HepG2 (cell line): ENCODE data around the gene WDR18. TPM values are rescaled to one million over a fixed set of nuclear protein-coding genes. Genes with fewer than 3 reads are reported as not detected.

Source experiments
- ATAC-seq: fragments of 200-7000 bp; cut with Tn5 transposase; 3 replicates; pipeline ENCODE4 v1.9.1; 2020; ENCODE audit warnings: mild to moderate bottlenecking, moderate library complexity
- BruUV-seq: library from RNA; stranded (reverse); fragments of 400-500 nt; replicated peaks from 2 replicates; lab custom pipeline; 2021; lab: Mats Ljungman, UMichigan
- CTCF ChIA-PET: fragments of 300-600 bp; formaldehyde crosslinking; extraction: SDS; loops from one replicate; lab custom pipeline; 2021; ENCODE audit warnings: low total read pairs, inconsistent platforms, low intra/inter-chr PET ratio; lab: Yijun Ruan, JAX
- POLR2A ChIA-PET: fragments of 350-600 bp; sonication (Branson Sonifier 250); formaldehyde crosslinking; loops from one replicate; lab custom pipeline; 2020; ENCODE audit warnings: antibody characterized with exemption, inconsistent platforms; lab: Yijun Ruan, JAX
- DNase-seq: peaks from one replicate; pipeline ENCODE4 v3.0.0-alpha.2; 2015; ENCODE audit warnings: low spot score
- FAIRE-seq: peaks from 3 replicates; lab custom pipeline; 2011; peaks lifted over from hg19 to GRCh38; lab: Jason Lieb, UNC
- H2AFZ ChIP-seq: one replicate; pipeline ENCODE4 v1.6.1; 2011; ENCODE audit warnings: low read length, inconsistent platforms
- H3K27ac ChIP-seq: fragments of 300-600 bp; 3 replicates; pipeline ENCODE4 v1.8.0; 2011; ENCODE audit warnings: mixed run types, mild to moderate bottlenecking, mixed read lengths, low read length, inconsistent platforms; ENCODE audit not compliant: insufficient read depth; ENCODE audit errors: extremely low read length
- H3K27me3 ChIP-seq, 2 experiments: fragments of 200-600 bp in 1 of 2; 2 replicates in 1 of 2; 3 replicates in 1 of 2; pipeline versions ENCODE4 v1.6.0 to v1.8.0; 2011; ENCODE audit warnings: low read length in 2 of 2, mild to moderate bottlenecking in 2 of 2, moderate library complexity in 2 of 2, inconsistent platforms in 1 of 2; ENCODE audit not compliant: insufficient read depth in 2 of 2, control insufficient read depth in 1 of 2
- H3K36me3 ChIP-seq, 2 experiments: fragments of 200-600 bp in 1 of 2; replicated peaks in 1 of 2; 2 replicates in 1 of 2; 3 replicates in 1 of 2; pipeline versions ENCODE4 v1.5.1 to v1.8.0; 2011; ENCODE audit warnings: low read length in 2 of 2, inconsistent platforms in 1 of 2; ENCODE audit not compliant: insufficient read depth in 2 of 2, control insufficient read depth in 1 of 2
- H3K4me1 ChIP-seq: 2 replicates; pipeline ENCODE4 v1.5.1; 2012; ENCODE audit warnings: low read length, inconsistent platforms; ENCODE audit not compliant: insufficient read depth
- H3K4me2 ChIP-seq: 2 replicates; pipeline ENCODE4 v1.6.0; 2011; ENCODE audit warnings: low read depth, low read length, inconsistent platforms
- H3K4me3 ChIP-seq, 3 experiments: fragments of 200-600 bp in 1 of 3; sonication (generic), shearing (Covaris generic) in 1 of 3; replicated peaks in 1 of 3; 2 replicates each; pipeline ENCODE4 v1.5.1; 2011 to 2016; ENCODE audit warnings: low read length in 3 of 3, inconsistent platforms in 2 of 3, low read depth in 2 of 3, mild to moderate bottlenecking in 2 of 3, control low read depth in 1 of 3, mixed read lengths in 1 of 3; ENCODE audit not compliant: insufficient read depth in 1 of 3
- H3K79me2 ChIP-seq: one replicate; pipeline ENCODE4 v1.6.1; 2011; ENCODE audit warnings: low read length, inconsistent platforms; ENCODE audit not compliant: insufficient read depth
- H3K9ac ChIP-seq: 2 replicates; pipeline ENCODE4 v1.6.0; 2011; ENCODE audit warnings: mild to moderate bottlenecking, low read depth, low read length, inconsistent platforms; ENCODE audit not compliant: insufficient read depth
- H3K9me3 ChIP-seq: 2 replicates; pipeline ENCODE4 v1.5.1; 2012; ENCODE audit warnings: mild to moderate bottlenecking, low read length
- H4K20me1 ChIP-seq: 2 replicates; pipeline ENCODE4 v1.6.0; 2011; ENCODE audit warnings: inconsistent platforms, mild to moderate bottlenecking, low read length, moderate library complexity; ENCODE audit not compliant: insufficient read depth
- CEBPG ChIP-seq: IDR thresholded peaks from 2 replicates; pipeline ENCODE4 v1.6.1; 2016
- GATAD2A ChIP-seq: IDR thresholded peaks from 2 replicates; pipeline ENCODE4 v1.6.1; 2016
- MEIS2 ChIP-seq: sonication (generic); formaldehyde crosslinking; IDR thresholded peaks from 2 replicates; pipeline ENCODE4 v1.9.0; 2021; ENCODE audit warnings: mild to moderate bottlenecking, missing genetic modification reagents
- SAP130 ChIP-seq: IDR thresholded peaks from 2 replicates; pipeline ENCODE4 v1.6.1; 2016; ENCODE audit warnings: low read depth
- TBX2 ChIP-seq: sonication (generic); formaldehyde crosslinking; IDR thresholded peaks from 2 replicates; pipeline ENCODE4 v1.5.0; 2020; ENCODE audit warnings: missing genetic modification reagents, mild to moderate bottlenecking, borderline replicate concordance
- ZMYM3 ChIP-seq: sonication (generic); formaldehyde crosslinking; IDR thresholded peaks from 2 replicates; pipeline ENCODE4 v1.5.1; 2020; ENCODE audit warnings: mild to moderate bottlenecking, missing genetic modification reagents
- ZNF18 ChIP-seq: sonication (generic); formaldehyde crosslinking; IDR thresholded peaks from 2 replicates; pipeline ENCODE4 v1.8.0; 2022; ENCODE audit warnings: mild to moderate bottlenecking, missing genetic modification reagents; ENCODE audit not compliant: insufficient replicate concordance
- ZNF335 ChIP-seq: sonication (generic); formaldehyde crosslinking; IDR thresholded peaks from 2 replicates; pipeline ENCODE4 v1.4.0; 2020; ENCODE audit warnings: missing genetic modification reagents
- ZNF790 ChIP-seq: sonication (generic); formaldehyde crosslinking; IDR thresholded peaks from 2 replicates; pipeline ENCODE4 v1.8.0; 2022; ENCODE audit warnings: missing genetic modification reagents, mild to moderate bottlenecking, borderline replicate concordance
- WGBS: methylation state at CpG from one replicate; pipeline ENCODE4 v1.1.6; 2017; ENCODE audit warnings: low lambda C conversion rate; 5-methylcytosine and 5-hydroxymethylcytosine counted together
- in situ Hi-C: cut with HindIII; loops from 2 replicates; pipeline ENCODE4 v1.10.0; 2017; ENCODE audit warnings: low pct_unique_long_range_greater_than_20kb; ENCODE audit not compliant: extremely low pct_ligation_motif_present
- intact Hi-C: fragments of 100-400 bp; cut with micrococcal nuclease; formaldehyde crosslinking; loops from one replicate; pipeline ENCODE4 v1.10.0; 2022; ENCODE audit not compliant: unreplicated experiment
- polyA plus RNA-seq, 8 experiments: library from polyadenylated mRNA; depleted of rRNA in 3 of 8; stranded (reverse) in 7 of 8; unstranded in 1 of 8; fragments of >200 nt; fragmentation: Illumina TruSeq in 4 of 8; extraction: Trizol in 4 of 8; gene quantifications; 2 replicates each; pipeline versions ENCODE4 v1.2.1 to v1.2.3, GENCODE V29; 2011 to 2016; ENCODE audit warnings: low read depth in 4 of 8, missing spikeins in 1 of 8, mixed read lengths in 1 of 8; ENCODE audit not compliant: insufficient read depth in 1 of 8
- total RNA-seq, 5 experiments: library from RNA; depleted of rRNA; stranded (reverse); fragments of >200 nt; fragmentation: Illumina TruSeq; extraction: Trizol; gene quantifications; 2 replicates each; pipeline ENCODE4 v1.2.3, GENCODE V29; 2016; ENCODE audit warnings: low read depth in 1 of 5
- TF ChIP-seq, protein P1 (sequence below): sonication (generic); formaldehyde crosslinking; IDR thresholded peaks from 2 replicates; pipeline ENCODE4 v1.4.0; 2020; ENCODE audit warnings: missing genetic modification reagents
- TF ChIP-seq, protein P2 (sequence below): sonication (generic); formaldehyde crosslinking; IDR thresholded peaks from 2 replicates; pipeline ENCODE4 v1.4.0; 2020; ENCODE audit warnings: missing genetic modification reagents
- TF ChIP-seq, protein P3 (sequence below): sonication (generic); formaldehyde crosslinking; IDR thresholded peaks from 2 replicates; pipeline ENCODE4 v1.8.1; 2022; ENCODE audit warnings: low read depth, mild to moderate bottlenecking, missing genetic modification reagents

Gene WDR18
- total and polyA plus RNA-seq, 2 of the 13 experiments (the other 11 are each of a cell fraction or from before 2014, with no cell fraction given): 36.4 to 47.6 TPM

DNA sequence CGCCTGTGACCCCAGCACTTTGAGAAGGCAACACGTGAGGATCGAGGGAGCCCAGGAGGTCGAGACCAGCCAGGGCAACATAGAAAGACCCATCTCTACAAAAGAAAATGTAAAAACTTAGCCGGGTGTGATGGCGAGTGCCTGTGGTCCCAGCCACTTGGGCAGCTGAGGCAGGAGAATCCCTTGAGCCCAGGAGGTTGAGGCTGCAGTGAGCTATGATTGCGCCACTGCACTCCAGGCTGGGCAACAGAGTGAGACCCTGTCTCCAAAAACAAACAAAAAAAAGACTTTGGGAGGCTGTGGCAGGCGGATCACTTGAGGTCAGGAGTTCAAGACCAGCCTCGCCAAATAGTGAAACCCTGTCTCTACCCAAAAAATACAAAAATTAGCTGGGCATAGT lies 26.6 kb upstream of the WDR18 start (continued):
- TF ChIP-seq, protein P1, sequence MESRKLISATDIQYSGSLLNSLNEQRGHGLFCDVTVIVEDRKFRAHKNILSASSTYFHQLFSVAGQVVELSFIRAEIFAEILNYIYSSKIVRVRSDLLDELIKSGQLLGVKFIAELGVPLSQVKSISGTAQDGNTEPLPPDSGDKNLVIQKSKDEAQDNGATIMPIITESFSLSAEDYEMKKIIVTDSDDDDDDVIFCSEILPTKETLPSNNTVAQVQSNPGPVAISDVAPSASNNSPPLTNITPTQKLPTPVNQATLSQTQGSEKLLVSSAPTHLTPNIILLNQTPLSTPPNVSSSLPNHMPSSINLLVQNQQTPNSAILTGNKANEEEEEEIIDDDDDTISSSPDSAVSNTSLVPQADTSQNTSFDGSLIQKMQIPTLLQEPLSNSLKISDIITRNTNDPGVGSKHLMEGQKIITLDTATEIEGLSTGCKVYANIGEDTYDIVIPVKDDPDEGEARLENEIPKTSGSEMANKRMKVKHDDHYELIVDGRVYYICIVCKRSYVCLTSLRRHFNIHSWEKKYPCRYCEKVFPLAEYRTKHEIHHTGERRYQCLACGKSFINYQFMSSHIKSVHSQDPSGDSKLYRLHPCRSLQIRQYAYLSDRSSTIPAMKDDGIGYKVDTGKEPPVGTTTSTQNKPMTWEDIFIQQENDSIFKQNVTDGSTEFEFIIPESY: peak; percentile 75
- TF ChIP-seq CEBPG (CRISPR knock-in tag) (peak; percentile 53), ZMYM3 (CRISPR knock-in tag) (0 out of 2 replicates have a peak, but pooled peaks have one; percentile 56)

GRCh38 chr19:958967-959855 lies 24.9 kb upstream of the WDR18 start:
- DNase-seq: peak; percentile 59
- no peak for FAIRE-seq
- TF ChIP-seq, protein P2, sequence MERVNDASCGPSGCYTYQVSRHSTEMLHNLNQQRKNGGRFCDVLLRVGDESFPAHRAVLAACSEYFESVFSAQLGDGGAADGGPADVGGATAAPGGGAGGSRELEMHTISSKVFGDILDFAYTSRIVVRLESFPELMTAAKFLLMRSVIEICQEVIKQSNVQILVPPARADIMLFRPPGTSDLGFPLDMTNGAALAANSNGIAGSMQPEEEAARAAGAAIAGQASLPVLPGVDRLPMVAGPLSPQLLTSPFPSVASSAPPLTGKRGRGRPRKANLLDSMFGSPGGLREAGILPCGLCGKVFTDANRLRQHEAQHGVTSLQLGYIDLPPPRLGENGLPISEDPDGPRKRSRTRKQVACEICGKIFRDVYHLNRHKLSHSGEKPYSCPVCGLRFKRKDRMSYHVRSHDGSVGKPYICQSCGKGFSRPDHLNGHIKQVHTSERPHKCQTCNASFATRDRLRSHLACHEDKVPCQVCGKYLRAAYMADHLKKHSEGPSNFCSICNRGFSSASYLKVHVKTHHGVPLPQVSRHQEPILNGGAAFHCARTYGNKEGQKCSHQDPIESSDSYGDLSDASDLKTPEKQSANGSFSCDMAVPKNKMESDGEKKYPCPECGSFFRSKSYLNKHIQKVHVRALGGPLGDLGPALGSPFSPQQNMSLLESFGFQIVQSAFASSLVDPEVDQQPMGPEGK (CRISPR knock-in tag): peak; percentile 36; the same call in 1 of the 2 replicates
- TF ChIP-seq ZNF335 (CRISPR knock-in tag) (no peak), MEIS2 (no peak), ZNF790 (CRISPR knock-in tag) (0 out of 2 replicates have a peak, but pooled peaks have one; percentile 37), GATAD2A (peak; percentile 76), SAP130 (peak; percentile 46), TBX2 (peak; percentile 45; the same call in 1 of the 2 replicates), ZNF18 (CRISPR knock-in tag) (peak; percentile 50)
- TF ChIP-seq, protein P3, sequence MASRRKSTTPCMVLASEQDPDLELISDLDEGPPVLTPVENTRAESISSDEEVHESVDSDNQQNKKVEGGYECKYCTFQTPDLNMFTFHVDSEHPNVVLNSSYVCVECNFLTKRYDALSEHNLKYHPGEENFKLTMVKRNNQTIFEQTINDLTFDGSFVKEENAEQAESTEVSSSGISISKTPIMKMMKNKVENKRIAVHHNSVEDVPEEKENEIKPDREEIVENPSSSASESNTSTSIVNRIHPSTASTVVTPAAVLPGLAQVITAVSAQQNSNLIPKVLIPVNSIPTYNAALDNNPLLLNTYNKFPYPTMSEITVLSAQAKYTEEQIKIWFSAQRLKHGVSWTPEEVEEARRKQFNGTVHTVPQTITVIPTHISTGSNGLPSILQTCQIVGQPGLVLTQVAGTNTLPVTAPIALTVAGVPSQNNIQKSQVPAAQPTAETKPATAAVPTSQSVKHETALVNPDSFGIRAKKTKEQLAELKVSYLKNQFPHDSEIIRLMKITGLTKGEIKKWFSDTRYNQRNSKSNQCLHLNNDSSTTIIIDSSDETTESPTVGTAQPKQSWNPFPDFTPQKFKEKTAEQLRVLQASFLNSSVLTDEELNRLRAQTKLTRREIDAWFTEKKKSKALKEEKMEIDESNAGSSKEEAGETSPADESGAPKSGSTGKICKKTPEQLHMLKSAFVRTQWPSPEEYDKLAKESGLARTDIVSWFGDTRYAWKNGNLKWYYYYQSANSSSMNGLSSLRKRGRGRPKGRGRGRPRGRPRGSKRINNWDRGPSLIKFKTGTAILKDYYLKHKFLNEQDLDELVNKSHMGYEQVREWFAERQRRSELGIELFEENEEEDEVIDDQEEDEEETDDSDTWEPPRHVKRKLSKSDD (CRISPR knock-in tag): 0 out of 2 replicates have a peak, but pooled peaks have one; percentile 30

More at GRCh38 chr19:958967-959855, 24.9 kb upstream of the WDR18 start:
- Histone ChIP-seq H4K20me1 (no peaks in the 10 kb centered on the region), H3K9ac (peak overlapping the region; percentile 36; the same call in 1 of the 2 replicates), H3K4me1 (peaks cover 85% of the 10 kb centered on the region), H3K27me3 (no peaks in the 10 kb centered on the region), H2AFZ (no peak overlapping the region), H3K4me3 (peak overlapping the region in 1 of 3 experiments; percentile 30; a peak in 1 of 6 replicates), H3K4me2 (0 out of 2 replicates have a peak overlapping the region, but pooled peaks have one; percentile 3), H3K36me3 (peaks cover 20 to 43% of the 10 kb centered on the region in 2 experiments; a peak in 4 of 5 replicates), H3K27ac (peak overlapping the region; percentile 74), H3K9me3 (no peaks in the 10 kb centered on the region), H3K79me2 (peaks cover 66% of the 10 kb centered on the region)
- intact Hi-C loops: loop anchor here (2.0 kb wide), 1 partner anchor 26 kb away; no protein-coding TSS in a partner anchor
- ATAC-seq: peak; percentile 3; the same call in 1 of the 3 replicates
- in situ Hi-C loops: no loop called here
- 79% methylated on average over 36 of the region's 36 CpGs for WGBS
- ChIA-PET POLR2A (interaction anchor here (0.7 to 4.6 kb wide), 8 partner anchors 12 to 35 kb away, joined by 3 to 35 read pairs (median 4); partner anchors contain the start of gene WDR18), CTCF (no interaction called here)
- BruUV-seq: no TSS peak
